ENCODE results near the gene THBS2. TPM values are rescaled to one million over a fixed set of nuclear protein-coding genes. Genes with fewer than 3 reads are reported as not detected.

THBS2 gene
- total and polyA plus RNA-seq, 2 of the 8 experiments (the other 6 are each of a cell fraction or from before 2014, with no cell fraction given) = 11.0 to 22.5 TPM

DNA sequence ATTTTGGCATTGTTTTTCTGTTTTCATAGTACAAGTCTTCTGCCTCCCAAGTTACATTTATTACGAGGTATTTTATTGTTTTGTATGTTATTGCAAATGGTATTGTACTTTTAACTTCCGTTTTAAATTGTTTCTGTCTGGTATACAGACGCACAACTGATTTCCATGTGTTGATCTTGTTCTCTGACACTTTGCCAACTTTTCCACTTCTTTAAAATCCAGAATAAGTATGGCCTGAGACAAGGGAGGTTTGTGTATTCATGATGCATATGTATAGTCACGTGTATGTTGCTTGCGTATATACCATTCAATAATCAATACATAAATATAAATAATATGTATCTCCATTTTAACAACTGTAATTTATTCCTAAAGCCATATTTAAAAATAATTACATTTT lies 41.2 kb downstream of the THBS2 start:
- TF ChIP-seq RXRA (IDR thresholded peaks at IDR 0.05; ENCODE audit: insufficient read depth, low read depth, low read length) (no peak), SIN3A (conservative IDR thresholded peaks at IDR 0.05 in 1 of 2, IDR thresholded peaks at IDR 0.05 in 1 of 2; ENCODE audit: low read depth in 1 of 2, low read length in 2 of 2) (no peak), SRF (IDR thresholded peaks at IDR 0.05; ENCODE audit: low read depth, low read length) (no peak), SP2 (IDR thresholded peaks at IDR 0.05; ENCODE audit: low read length) (no peak), CTBP2 (IDR thresholded peaks at IDR 0.05; ENCODE audit: borderline replicate concordance, insufficient read depth, insufficient read length, low read length) (no peak)
- TF ChIP-seq, protein P1, sequence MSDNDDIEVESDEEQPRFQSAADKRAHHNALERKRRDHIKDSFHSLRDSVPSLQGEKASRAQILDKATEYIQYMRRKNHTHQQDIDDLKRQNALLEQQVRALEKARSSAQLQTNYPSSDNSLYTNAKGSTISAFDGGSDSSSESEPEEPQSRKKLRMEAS (IDR thresholded peaks at IDR 0.05) = no peak
- peaks cover 0 to 1% of the 10 kb centered on the region in 2 experiments; a peak in 2 of 4 replicates for H3K9me3 ChIP-seq (ENCODE audit: insufficient read depth in 2 of 2, low read depth in 1 of 2, low read length in 1 of 2)
- H2BK15ac ChIP-seq (ENCODE audit: low read length) = no peak overlapping the region
- no peaks in the 10 kb centered on the region; a peak in 2 of 7 replicates for H3K4me1 ChIP-seq (replicated peaks in 1 of 4; ENCODE audit: control insufficient read depth in 3 of 4, insufficient read depth in 4 of 4, low read length in 3 of 4)
- no peak overlapping the region for H2AFZ ChIP-seq (ENCODE audit: low read length)
- no peak overlapping the region for H2BK12ac ChIP-seq (ENCODE audit: low read depth, low read length)
- no peak overlapping the region for H3K18ac ChIP-seq (ENCODE audit: extremely low read depth, low read length)
- H3K36me3 ChIP-seq (ENCODE audit: control insufficient read depth in 2 of 4, insufficient read depth in 4 of 4, low read length in 3 of 4) = no peaks in the 10 kb centered on the region
- H3K23me2 ChIP-seq (ENCODE audit: low read depth, low read length) = no peaks in the 10 kb centered on the region; the same call in 1 of the 2 replicates
- POLR2A ChIA-PET (ENCODE audit: partially characterized antibody) = no interaction called here
- no peak overlapping the region for H3K27ac ChIP-seq (ENCODE audit: low read depth, low read length)
- no peak overlapping the region for H4K8ac ChIP-seq (ENCODE audit: extremely low read depth, insufficient read depth, low read length)
- DNase-seq (ENCODE audit: low read depth in 1 of 2, low spot score in 2 of 2) = no peak
- FAIRE-seq = no peak
- H2AK5ac ChIP-seq (ENCODE audit: low read depth, low read length) = no peak overlapping the region
- no peak overlapping the region for H2BK120ac ChIP-seq (replicated peaks; ENCODE audit: low read depth, low read length)
- H3K79me1 ChIP-seq (ENCODE audit: low read depth, low read length) = no peaks in the 10 kb centered on the region
- peak overlapping the region in 1 of 2 experiments; percentile 57; a peak in 1 of 4 replicates for H3K4me2 ChIP-seq (ENCODE audit: insufficient read depth in 1 of 2, low read depth in 2 of 2, low read length in 2 of 2)
- no peak overlapping the region for H4K91ac ChIP-seq (replicated peaks; ENCODE audit: insufficient read length, low read length)
- CTCF ChIA-PET (ENCODE audit: partially characterized antibody) = interaction anchor here (1.5 kb wide), 1 partner anchor 12 kb away, joined by 5 read pairs; no protein-coding TSS in a partner anchor
- H4K20me1 ChIP-seq (replicated peaks in 1 of 2; ENCODE audit: control insufficient read depth in 1 of 2, insufficient read depth in 2 of 2, low read length in 2 of 2) = no peaks in the 10 kb centered on the region
- H3K14ac ChIP-seq (ENCODE audit: insufficient read length) = no peak overlapping the region
- 86% methylated on average over 5 of the region's 5 CpGs; no CpG with 5 or more reads in 1 of the 2 experiments for WGBS, 2 experiments (ENCODE audit: extremely low coverage in 1 of 2, insufficient coverage in 1 of 2, insufficient read length in 1 of 2, insufficient replicate concordance in 2 of 2, low coverage in 1 of 2, low lambda C conversion rate in 2 of 2, missing lambda C conversion rate in 1 of 2)
- no peaks in the 10 kb centered on the region for H3K79me2 ChIP-seq (ENCODE audit: control insufficient read depth in 1 of 2, insufficient read depth in 2 of 2, low read length in 2 of 2)
- H4K5ac ChIP-seq (ENCODE audit: insufficient read length, low read depth, low read length) = no peak overlapping the region
- H3K4me3 ChIP-seq (ENCODE audit: extremely low read depth in 1 of 4, insufficient read depth in 2 of 4, low read depth in 3 of 4, low read length in 4 of 4) = peak overlapping the region in 1 of 4 experiments; percentile 43; a peak in 1 of 8 replicates
- H3K4ac ChIP-seq (replicated peaks; ENCODE audit: insufficient read length, low read depth, low read length) = no peak overlapping the region
- H3K27me3 ChIP-seq (replicated peaks in 1 of 4; ENCODE audit: control insufficient read depth in 3 of 4, extremely low read depth in 1 of 4, insufficient read depth in 3 of 4, low read length in 3 of 4) = no peaks in the 10 kb centered on the region
- no peak overlapping the region for H2BK20ac ChIP-seq (ENCODE audit: low read length)
- no peak overlapping the region for H2BK5ac ChIP-seq (ENCODE audit: low read depth, low read length)
- no peak overlapping the region for H3K23ac ChIP-seq (ENCODE audit: insufficient read length)
- no peak overlapping the region for H3K56ac ChIP-seq (replicated peaks; ENCODE audit: insufficient read length, low read depth, low read length)
- no peak overlapping the region for H3K9ac ChIP-seq (replicated peaks in 1 of 4; ENCODE audit: extremely low read depth in 1 of 4, low read depth in 3 of 4, low read length in 3 of 4)

All from H1 (cell line).